GM19452 (cell line): ENCODE measurements around the gene RBMS3.
"Not testable (repeated sequence)": the region's sequence is repeated elsewhere in the genome, so short reads cannot be mapped to it uniquely, and the experiment has no call there.

Experiments used
- ATAC-seq: cut with Tn5 transposase; IDR thresholded peaks from one replicate; pipeline ENCODE4 v1.9.1; 2021; ENCODE audit not compliant: unreplicated experiment

RBMS3 gene

DNA sequence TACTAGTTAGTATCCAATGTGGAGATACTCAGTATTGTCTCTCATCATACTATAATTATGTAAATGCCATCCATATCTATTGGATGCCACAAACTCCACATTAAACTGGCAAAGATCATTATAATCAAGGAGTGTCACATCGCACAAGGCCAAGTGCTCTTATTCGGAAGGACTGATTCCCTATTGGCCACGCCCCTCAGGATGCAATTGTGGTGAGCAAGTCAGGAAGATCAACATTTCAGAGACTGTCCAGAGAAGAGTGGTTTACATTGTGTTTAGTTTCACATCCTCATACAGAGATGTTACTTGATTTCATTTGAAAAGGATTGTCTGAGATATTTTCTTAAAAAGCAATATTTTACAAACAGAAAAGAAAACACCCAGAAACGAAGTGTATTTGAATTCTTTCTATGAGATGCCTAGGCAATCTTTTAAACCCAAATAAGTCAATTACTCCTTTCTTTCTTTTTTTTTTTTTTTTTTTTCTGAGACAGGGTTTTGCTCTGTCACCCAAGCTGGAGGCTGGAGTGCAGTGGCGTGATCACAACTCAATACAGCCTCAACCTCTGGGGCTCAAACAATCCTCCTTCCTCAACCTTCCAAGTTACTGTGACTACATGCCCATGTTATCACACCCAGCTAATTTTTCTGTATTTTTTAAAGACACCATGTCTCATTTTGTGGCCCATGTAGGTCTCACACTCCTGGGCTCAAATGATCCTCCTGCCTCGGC, 369.1 kb downstream of the RBMS3 start:
- peak; percentile 55 for ATAC-seq

- no peak for ATAC-seq
These were observed 372.8 kb downstream of the RBMS3 start for GRCh38 chr3:29653680-29654079.

DNA sequence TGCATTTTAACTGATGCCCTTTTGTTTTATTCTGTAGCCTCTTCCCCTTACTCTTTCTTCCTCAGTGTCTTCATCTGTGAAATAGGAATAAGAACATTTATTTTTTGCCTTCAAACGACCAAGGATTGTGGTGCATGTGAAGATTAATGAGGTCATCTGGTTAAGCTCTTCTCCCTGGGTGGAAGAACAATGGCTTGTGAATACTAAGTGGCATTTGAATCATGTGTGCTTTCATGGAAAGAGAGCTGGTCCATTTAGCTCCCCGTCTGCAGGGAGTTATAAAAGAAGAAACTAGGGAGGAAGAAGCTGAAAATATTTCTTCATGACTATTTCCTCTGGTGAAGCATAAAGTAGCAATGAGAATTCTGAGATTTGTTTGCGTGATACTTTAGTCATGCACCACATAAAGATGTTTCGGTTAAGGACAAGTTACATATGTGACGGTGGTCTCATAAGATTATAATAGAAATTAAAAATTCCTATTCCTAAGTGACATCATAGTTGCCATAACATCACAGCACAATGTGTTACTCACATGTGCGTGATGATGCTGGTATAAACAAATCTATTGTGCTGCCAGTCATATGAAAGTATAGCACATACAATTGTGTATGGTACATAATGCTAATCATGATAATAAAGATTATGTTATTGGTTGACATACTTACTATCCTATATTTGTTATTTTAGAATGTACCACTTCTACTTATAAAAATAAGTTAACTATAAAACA, 374.3 kb downstream of the RBMS3 start:
- ATAC-seq, result no peak

DNA sequence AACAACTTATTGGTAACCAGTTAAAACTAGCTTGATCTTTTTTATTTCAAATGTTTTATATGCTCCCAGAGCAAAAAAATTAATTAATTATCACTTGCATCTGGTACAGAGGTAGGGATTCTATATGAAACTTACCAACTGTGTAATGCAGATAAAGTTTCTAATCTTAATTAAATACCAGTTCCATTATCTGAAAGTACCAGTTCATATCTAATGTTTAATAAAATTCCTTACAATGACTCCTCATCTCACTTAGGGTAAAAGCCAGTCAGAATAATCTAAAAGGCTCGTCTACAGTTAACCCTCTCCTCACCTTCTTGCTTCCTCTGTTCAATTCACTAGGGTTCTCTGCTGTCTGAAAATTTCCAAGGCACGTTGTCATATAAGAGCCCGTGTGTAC, 384.8 kb downstream of the RBMS3 start:
- ATAC-seq, result no peak

GRCh38 chr3:29668233-29668632, 387.4 kb downstream of the RBMS3 start:
- no peak for ATAC-seq

GRCh38 chr3:29668728-29669127, 387.9 kb downstream of the RBMS3 start:
- no peak for ATAC-seq

- ATAC-seq, result not testable (repeated sequence)
These were observed 389.6 kb downstream of the RBMS3 start for GRCh38 chr3:29670476-29670875.

DNA sequence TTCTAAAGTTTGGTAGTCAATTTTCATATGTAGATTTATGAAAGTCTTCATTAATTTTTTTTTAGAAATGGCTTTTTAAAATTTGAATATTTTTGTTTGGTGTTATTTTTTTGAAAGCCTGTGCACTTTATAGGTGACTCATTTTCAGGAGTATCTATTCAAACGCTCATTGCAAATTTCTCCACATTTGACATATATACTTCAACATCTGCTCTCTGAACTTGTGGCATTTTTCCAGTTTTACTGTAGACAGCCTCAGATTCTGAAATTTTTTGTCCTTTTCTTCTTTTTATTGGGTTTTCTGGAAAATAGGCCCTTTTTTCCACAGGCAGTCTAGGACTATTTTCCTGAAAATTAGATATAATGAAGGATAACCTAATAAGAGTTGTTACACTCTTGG, 396.6 kb downstream of the RBMS3 start:
- no peak for ATAC-seq

DNA sequence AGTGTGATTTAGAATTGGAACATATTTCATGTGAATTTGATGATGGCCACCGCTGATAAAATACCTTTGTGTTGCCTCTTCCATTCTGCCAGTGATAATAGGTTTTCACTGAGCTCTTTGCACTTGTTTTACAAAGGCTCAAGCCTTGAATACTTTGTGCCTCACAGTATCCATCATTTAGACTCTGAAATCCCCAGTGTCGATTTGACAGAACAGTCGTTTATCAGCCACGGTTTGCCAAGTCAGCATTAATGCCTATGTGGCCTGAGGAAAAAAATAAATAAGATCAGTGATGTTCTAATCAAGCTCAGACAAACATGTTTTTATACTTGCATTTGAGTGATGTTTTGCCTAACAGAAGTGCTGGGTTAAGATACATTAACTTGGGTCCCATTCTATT, 399.1 kb downstream of the RBMS3 start:
- no peak for ATAC-seq

DNA sequence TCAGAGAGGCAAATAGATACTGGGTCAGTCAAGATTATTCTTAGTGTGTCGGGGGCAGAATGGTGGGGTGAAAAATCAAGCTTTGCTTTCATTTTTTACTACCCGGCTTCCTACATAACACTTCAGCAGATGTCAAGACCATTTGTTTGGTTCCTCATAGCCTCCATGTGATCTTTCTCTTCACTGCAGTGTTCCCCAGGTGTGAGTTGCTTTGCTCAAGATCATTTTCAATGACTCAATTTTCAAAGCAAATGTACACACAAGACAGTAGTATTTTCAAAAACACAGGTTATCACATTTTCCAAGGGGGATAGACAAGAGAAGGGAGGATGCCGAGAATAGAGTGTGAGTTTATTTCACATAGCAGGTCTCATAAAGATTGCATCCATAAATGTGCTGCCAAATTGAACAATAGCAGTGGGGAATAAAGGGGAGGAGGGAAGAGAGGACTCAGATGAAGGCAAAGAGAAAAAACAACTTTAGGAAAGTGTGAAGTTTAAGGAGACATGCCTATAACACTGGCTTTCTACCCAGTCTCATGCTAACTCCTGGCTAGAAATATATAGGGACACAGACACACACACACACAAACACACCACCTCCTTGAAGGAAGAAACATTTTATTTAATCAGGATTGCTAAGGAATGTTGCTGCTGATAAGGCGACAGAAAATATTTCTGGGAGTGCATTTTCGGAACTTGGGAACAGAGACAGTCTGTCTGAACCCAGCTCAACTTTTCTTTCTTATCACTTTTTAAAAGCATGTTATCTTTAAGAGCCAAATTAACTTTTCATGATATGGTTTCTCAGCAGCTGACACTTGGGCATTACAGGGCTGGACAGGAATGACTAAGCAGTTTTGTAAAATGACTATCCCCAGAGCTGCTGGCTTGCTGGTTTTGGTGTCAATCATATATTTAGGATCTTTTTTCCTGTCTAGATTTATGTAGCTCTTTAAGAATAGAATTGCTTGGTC, 402.4 kb downstream of the RBMS3 start:
- peak; percentile 33 for ATAC-seq

DNA sequence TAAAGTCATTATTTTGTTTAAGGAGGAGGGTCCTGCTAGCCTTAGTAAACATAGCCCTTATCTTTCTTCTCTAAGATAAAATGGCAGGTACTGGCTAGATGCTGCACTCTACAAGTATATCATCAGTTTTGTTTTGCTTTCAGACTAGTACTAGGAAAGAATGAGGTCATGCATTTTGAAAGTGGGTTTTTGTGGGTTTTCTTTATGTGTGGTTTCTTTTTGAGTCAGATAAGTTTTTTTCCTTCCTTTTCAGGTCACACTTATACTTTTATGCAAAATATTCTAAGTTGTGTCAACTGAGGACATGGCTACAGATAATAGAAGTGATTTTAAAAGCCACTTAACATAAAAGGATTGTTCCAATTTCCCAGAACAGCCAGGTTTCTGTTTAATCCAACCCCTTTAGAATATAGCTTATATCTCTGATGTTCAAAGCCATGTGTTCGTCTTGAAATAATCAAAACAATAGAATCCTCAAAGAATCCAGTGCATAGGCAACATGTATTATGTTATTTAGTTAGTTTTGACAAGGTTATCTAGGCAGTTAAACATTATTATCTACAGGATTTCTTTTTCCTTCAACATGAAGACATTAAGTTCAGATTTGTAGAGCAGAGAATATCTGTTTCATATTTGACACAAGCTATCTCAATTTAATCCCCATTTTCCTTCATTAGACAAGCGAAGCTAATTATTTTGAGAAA, 406.2 kb downstream of the RBMS3 start:
- ATAC-seq, result peak; percentile 97

DNA sequence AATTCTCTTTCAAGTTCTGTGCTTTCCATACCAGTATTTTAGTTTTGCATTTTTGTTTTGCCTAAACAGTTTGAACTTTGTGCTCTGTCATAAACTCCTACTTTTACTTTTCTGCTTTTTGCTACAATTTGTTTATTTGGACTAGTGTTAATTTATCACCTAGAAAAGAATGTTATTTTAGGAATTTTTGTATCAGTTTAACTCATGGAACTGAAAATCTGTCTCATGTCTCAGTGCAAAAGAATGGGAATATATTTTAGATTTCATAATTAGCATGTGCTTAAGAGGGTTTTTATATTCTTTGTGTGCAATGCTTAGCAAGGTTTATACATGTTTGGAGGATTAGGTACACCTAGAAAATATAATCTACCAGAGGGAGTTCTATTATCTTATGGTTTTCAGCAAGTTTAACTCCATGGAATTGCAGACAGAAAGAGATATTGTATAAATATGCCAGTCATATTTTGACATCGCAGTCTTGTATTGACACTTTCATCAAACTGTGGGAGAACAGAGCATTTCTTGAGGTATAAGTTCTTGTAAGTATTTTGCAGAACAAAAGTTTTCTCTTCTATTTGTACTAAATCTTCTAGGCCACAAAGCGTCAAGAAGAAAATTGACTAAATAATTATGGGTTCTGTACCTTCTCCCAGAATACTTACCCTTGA, 409.9 kb downstream of the RBMS3 start:
- no peak for ATAC-seq

DNA sequence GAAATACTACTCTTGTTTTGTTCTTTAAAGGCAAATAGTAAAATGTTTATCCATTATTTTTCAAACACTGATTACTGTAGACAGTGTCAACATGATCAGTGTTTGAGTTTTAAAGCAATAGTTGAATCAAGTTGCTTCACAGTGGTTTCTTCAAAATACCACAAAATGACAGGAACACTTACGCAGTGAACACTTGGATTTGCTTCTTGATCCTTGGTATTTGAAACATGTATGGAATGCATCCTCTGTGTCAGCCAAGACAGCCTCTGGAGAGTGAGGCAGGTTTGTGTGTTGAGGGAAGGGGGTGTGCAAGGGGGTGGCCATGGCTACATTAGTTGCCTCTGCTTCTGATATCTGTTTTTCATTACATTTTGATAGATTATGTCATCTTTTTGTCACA, 413.0 kb downstream of the RBMS3 start:
- ATAC-seq, result no peak

- no peak for ATAC-seq
These were observed 413.5 kb downstream of the RBMS3 start for GRCh38 chr3:29694331-29694730.

GRCh38 chr3:29694783-29695182, 413.9 kb downstream of the RBMS3 start:
- no peak for ATAC-seq

DNA sequence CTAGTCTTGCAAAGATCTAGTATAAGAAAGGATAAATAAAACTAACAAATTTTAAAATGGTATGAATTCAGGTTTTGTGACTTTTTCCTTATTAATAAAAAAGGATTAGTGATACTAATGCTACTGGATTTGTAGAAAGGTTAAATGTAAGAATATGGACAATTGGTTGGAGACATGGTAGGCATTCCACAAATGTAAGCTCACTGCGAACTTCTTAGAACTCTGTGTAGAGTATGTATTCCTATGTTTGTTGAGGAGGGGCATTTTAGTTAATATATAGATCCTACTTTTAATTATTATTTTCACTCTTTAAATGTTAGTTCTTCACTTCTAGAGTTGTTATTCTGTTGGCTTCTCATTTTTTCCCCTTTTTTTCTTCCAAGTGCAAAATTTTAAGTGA, 414.3 kb downstream of the RBMS3 start:
- ATAC-seq, result no peak

- ATAC-seq, result no peak
These were observed 414.9 kb downstream of the RBMS3 start for GRCh38 chr3:29695643-29696198.

GRCh38 chr3:29696311-29696710, 415.4 kb downstream of the RBMS3 start:
- no peak for ATAC-seq

GRCh38 chr3:29697989-29698388, 417.1 kb downstream of the RBMS3 start:
- no peak for ATAC-seq

DNA sequence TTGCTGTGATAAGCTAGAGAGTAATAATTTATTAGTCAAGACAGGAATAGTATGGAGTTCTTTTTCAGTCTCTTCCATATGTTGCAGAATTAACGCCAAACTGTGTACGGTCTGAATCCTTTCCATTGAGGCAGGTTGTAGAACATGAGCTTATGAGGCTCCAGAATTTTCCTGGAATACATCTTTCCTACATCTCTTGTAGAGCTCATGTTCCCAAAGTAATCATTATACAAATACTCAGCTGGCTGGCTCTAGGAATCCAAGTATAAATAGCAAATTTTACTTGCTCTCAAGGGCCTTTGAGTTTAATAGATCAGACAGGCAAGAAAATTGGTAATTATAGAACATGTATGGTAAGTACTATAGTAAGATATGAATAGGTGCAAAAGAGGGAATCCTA, 419.4 kb downstream of the RBMS3 start:
- no peak for ATAC-seq
